Measurements from ENCODE around the gene ZNF428. TPM values are rescaled to one million over a fixed set of nuclear protein-coding genes. Genes with fewer than 3 reads are reported as not detected.

Gene ZNF428
- total and polyA plus RNA-seq, 2 donors from 2014 or later, result 44.3 to 95.4 TPM

- intact Hi-C loops (cut with DNase I), result no loop called here
- H3K27ac ChIP-seq (ENCODE audit: low read depth in 2 of 2, low read length in 2 of 2), result no peak overlapping the region
- peaks cover 3 to 28% (median 23%) of the 10 kb centered on the region in 3 donors for H3K4me1 ChIP-seq (ENCODE audit: control insufficient read depth in 2 of 3, insufficient read depth in 2 of 3, low read depth in 1 of 3, low read length in 3 of 3)
- TF ChIP-seq CTCF (IDR thresholded peaks at IDR 0.05; ENCODE audit: borderline replicate concordance, extremely low read depth, insufficient read depth), result no peak
- peak overlapping the region; percentile 25 to 91 (median 86) for H3K4me3 ChIP-seq (ENCODE audit: low read length in 3 of 3)
- no peaks in the 10 kb centered on the region for H3K9me3 ChIP-seq (ENCODE audit: control insufficient read depth in 2 of 3, insufficient read depth in 1 of 3, low read length in 3 of 3)
- no peaks in the 10 kb centered on the region for H3K27me3 ChIP-seq (ENCODE audit: control insufficient read depth, insufficient read depth, low read length)
- DNase-seq (no peak), FAIRE-seq (no peak)
- peak overlapping the region in 1 of 3 donors; percentile 92 for H3K9ac ChIP-seq (ENCODE audit: low read length in 3 of 3)
- H3K36me3 ChIP-seq (ENCODE audit: control insufficient read depth in 2 of 3, insufficient read depth in 3 of 3, low read length in 3 of 3), result peaks cover 0 to 10% (median 7%) of the 10 kb centered on the region in 3 donors
Measured at GRCh38 chr19:43594081-43594697, 25.2 kb downstream of the ZNF428 start.

- H3K9me3 ChIP-seq (ENCODE audit: control insufficient read depth in 2 of 3, insufficient read depth in 1 of 3, low read length in 3 of 3), result no peaks in the 10 kb centered on the region
- no peaks in the 10 kb centered on the region for H3K27me3 ChIP-seq (ENCODE audit: control insufficient read depth, insufficient read depth, low read length)
- H3K36me3 ChIP-seq (ENCODE audit: control insufficient read depth in 2 of 3, insufficient read depth in 3 of 3, low read length in 3 of 3), result peaks cover 0 to 15% (median 12%) of the 10 kb centered on the region in 3 donors
- intact Hi-C loops (cut with DNase I), result no loop called here
- H3K27ac ChIP-seq (ENCODE audit: low read depth in 2 of 2, low read length in 2 of 2), result no peak overlapping the region
- TF ChIP-seq CTCF (IDR thresholded peaks at IDR 0.05; ENCODE audit: borderline replicate concordance, extremely low read depth, insufficient read depth), result no peak
- no peak for FAIRE-seq
- no peak overlapping the region for H3K4me3 ChIP-seq (ENCODE audit: low read length in 3 of 3)
- peaks cover 3 to 25% (median 16%) of the 10 kb centered on the region in 3 donors for H3K4me1 ChIP-seq (ENCODE audit: control insufficient read depth in 2 of 3, insufficient read depth in 2 of 3, low read depth in 1 of 3, low read length in 3 of 3)
- H3K9ac ChIP-seq (ENCODE audit: low read length in 3 of 3), result no peak overlapping the region
- DNase-seq, result no peak
Measured at GRCh38 chr19:43592800-43593350, 26.6 kb downstream of the ZNF428 start.

- Histone ChIP-seq H3K27ac (ENCODE audit: low read depth in 2 of 2, low read length in 2 of 2) (no peak overlapping the region), H3K4me3 (ENCODE audit: low read length in 3 of 3) (no peak overlapping the region), H3K4me1 (ENCODE audit: control insufficient read depth in 2 of 3, insufficient read depth in 2 of 3, low read depth in 1 of 3, low read length in 3 of 3) (peaks cover 0 to 18% (median 9%) of the 10 kb centered on the region in 3 donors), H3K9ac (ENCODE audit: low read length in 3 of 3) (no peak overlapping the region), H3K27me3 (ENCODE audit: control insufficient read depth, insufficient read depth, low read length) (no peaks in the 10 kb centered on the region), H3K36me3 (ENCODE audit: control insufficient read depth in 2 of 3, insufficient read depth in 3 of 3, low read length in 3 of 3) (peaks cover 0 to 15% (median 12%) of the 10 kb centered on the region in 3 donors), H3K9me3 (ENCODE audit: control insufficient read depth in 2 of 3, insufficient read depth in 1 of 3, low read length in 3 of 3) (no peaks in the 10 kb centered on the region)
- intact Hi-C loops (cut with DNase I), result no loop called here
- no peak for TF ChIP-seq CTCF (IDR thresholded peaks at IDR 0.05; ENCODE audit: borderline replicate concordance, extremely low read depth, insufficient read depth)
- DNase-seq (peak in 1 of 5 donors; percentile 73), FAIRE-seq (no peak)
Measured at GRCh38 chr19:43591904-43592772, 27.3 kb downstream of the ZNF428 start.

All from kidney (tissue), 14 donors.